Gastroesophageal sphincter (tissue), 3 donors: ENCODE data around the gene HDAC10.

Experiments
- POLR2A ChIP-seq, 2 donors: fragments of 450-650 bp; IDR thresholded peaks; one replicate each; pipeline ENCODE4 v1.6.1; 2017; ENCODE audit warnings: antibody characterized with exemption in 2 of 2, mild to moderate bottlenecking in 2 of 2, moderate library complexity in 1 of 2
- POLR2AphosphoS5 ChIP-seq: sonication (generic); formaldehyde crosslinking; IDR thresholded peaks from one replicate; pipeline ENCODE4 v1.6.1; 2017; ENCODE audit warnings: antibody characterized with exemption
- TF ChIP-seq, protein P1 (sequence below), 4 experiments: fragments of 200-600 bp in 2 of 4; fragments of 450-650 bp in 2 of 4; sonication (generic) in 1 of 4; IDR thresholded peaks; one replicate each; pipeline ENCODE4 v1.5.1; 2017 to 2019; ENCODE audit warnings: antibody characterized with exemption in 4 of 4, mild to moderate bottlenecking in 2 of 4, moderate library complexity in 2 of 4

DNA sequence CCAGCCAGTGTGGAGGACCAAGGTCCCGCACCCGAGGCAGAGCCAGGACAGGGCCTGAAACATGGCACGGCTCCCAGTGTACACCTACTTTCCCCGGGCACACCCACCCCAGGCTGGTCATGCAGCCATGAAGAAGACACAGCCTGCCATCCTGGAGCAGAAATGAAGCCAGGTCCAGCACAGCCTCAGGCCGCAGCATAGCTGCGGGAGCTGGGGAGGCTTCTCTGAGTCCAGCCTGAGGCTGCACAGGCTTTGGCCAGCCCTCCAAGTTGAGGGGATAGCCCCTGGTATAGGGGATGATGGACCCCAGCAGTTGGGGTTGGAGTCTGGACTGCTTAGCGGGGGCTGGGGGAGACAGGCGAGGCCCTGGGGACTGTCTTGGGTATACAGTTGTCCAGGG lies 2.9 kb upstream of the HDAC10 start:
- TF ChIP-seq, protein P1, sequence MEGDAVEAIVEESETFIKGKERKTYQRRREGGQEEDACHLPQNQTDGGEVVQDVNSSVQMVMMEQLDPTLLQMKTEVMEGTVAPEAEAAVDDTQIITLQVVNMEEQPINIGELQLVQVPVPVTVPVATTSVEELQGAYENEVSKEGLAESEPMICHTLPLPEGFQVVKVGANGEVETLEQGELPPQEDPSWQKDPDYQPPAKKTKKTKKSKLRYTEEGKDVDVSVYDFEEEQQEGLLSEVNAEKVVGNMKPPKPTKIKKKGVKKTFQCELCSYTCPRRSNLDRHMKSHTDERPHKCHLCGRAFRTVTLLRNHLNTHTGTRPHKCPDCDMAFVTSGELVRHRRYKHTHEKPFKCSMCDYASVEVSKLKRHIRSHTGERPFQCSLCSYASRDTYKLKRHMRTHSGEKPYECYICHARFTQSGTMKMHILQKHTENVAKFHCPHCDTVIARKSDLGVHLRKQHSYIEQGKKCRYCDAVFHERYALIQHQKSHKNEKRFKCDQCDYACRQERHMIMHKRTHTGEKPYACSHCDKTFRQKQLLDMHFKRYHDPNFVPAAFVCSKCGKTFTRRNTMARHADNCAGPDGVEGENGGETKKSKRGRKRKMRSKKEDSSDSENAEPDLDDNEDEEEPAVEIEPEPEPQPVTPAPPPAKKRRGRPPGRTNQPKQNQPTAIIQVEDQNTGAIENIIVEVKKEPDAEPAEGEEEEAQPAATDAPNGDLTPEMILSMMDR (IDR thresholded peaks at IDR 0.05): no peak
- no peak for TF ChIP-seq POLR2AphosphoS5
- TF ChIP-seq POLR2A (IDR thresholded peaks at IDR 0.05): no peak
